Activated CD8-positive, alpha-beta memory T cell treated with anti-CD3 and anti-CD28 coated beads, Interleukin-2, amount 50 U/mL, for 24 hours (primary cell): ENCODE measurements around the gene MAMLD1.

Experiments
- DNase-seq: peaks from one replicate; pipeline ENCODE4 v3.0.0-alpha.2; 2020; ENCODE audit errors: extremely low read depth

The MAMLD1 gene

GRCh38 chrX:150502979-150503897 lies 140.1 kb downstream of the MAMLD1 start:
- DNase-seq, result no peak

GRCh38 chrX:150503898-150504219 lies 140.7 kb downstream of the MAMLD1 start:
- DNase-seq, result no peak

- no peak for DNase-seq
Observed at GRCh38 chrX:150504397-150505182, 141.5 kb downstream of the MAMLD1 start.

- DNase-seq, result no peak
Observed at GRCh38 chrX:150506020-150506419, 142.9 kb downstream of the MAMLD1 start.

- DNase-seq, result no peak
Observed at GRCh38 chrX:150506486-150506885, 143.4 kb downstream of the MAMLD1 start.

GRCh38 chrX:150507251-150507856 lies 144.2 kb downstream of the MAMLD1 start:
- no peak for DNase-seq

- no peak for DNase-seq
Observed at GRCh38 chrX:150508018-150508417, 144.9 kb downstream of the MAMLD1 start.

GRCh38 chrX:150508451-150509367 lies 145.6 kb downstream of the MAMLD1 start:
- no peak for DNase-seq

- DNase-seq, result no peak
Observed at GRCh38 chrX:150509703-150510102, 146.6 kb downstream of the MAMLD1 start.

GRCh38 chrX:150512461-150512901 lies 149.4 kb downstream of the MAMLD1 start:
- DNase-seq, result no peak

GRCh38 chrX:150513544-150513943 lies 150.4 kb downstream of the MAMLD1 start:
- DNase-seq, result no peak

- no peak for DNase-seq
Observed at GRCh38 chrX:150514462-150514861, 151.3 kb downstream of the MAMLD1 start.

GRCh38 chrX:150515801-150516200 lies 152.7 kb downstream of the MAMLD1 start:
- no peak for DNase-seq

GRCh38 chrX:150517303-150517910 lies 154.3 kb downstream of the MAMLD1 start:
- no peak for DNase-seq

- DNase-seq, result no peak
Observed at GRCh38 chrX:150522494-150522893, 159.4 kb downstream of the MAMLD1 start.

- no peak for DNase-seq
Observed at GRCh38 chrX:150525061-150525919, 162.2 kb downstream of the MAMLD1 start.

GRCh38 chrX:150526692-150527091 lies 163.6 kb downstream of the MAMLD1 start:
- DNase-seq, result no peak

- no peak for DNase-seq
Observed at GRCh38 chrX:150527108-150527507, 164.0 kb downstream of the MAMLD1 start.

GRCh38 chrX:150529587-150529986 lies 166.5 kb downstream of the MAMLD1 start:
- no peak for DNase-seq

GRCh38 chrX:150530821-150531220 lies 167.7 kb downstream of the MAMLD1 start:
- no peak for DNase-seq
